Activated T-cell treated with anti-CD3 and anti-CD28 coated beads, Interleukin-2, amount 50 U/mL, for 48 hours (primary cell): ENCODE results near the gene PARVB.

Experiments
- DNase-seq, 2 experiments: peaks; one replicate each; pipeline ENCODE4 v3.0.0-alpha.2; 2020

The PARVB gene

DNA sequence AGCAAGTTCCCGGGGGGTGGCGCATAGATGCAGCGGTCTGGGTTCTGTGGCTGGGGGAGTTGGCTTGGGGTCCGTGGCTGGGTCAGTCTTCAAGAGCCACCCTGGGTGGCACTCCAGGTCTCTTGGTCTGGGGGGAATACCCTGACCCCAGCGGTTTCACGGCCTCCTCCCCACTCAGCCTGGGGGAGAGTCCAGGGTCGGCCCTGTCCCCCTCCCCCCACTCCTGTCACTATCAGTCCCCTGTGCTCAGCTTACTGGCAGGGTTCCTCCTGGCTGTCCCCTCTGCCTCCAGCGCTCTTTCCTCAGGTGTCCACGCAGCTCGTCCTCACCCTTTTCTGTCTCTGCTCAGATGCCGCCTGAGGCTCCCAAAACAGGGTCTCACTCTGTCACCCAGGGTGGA, 88.1 kb downstream of the PARVB start:
- DNase-seq = no peak

DNA sequence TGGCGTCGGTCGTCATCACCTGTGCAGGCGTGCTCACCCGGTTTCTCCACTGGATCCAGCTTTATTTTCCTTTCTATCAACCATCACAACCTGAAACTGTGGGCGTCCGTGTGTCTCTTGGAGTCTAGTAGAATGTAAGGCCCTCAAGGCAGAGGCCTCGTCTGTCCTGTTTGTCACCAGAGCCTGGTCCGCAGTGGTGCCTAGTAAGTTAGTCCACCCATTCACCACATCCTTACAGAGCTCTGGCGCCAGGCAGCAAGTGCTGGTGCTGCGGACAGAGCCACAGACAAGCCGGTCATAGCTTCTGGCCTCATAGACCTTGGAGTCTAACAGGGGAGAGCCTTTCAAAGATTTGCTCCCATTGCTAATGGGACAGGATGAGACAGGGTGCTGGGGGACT, 92.2 kb downstream of the PARVB start:
- no peak for DNase-seq

DNA sequence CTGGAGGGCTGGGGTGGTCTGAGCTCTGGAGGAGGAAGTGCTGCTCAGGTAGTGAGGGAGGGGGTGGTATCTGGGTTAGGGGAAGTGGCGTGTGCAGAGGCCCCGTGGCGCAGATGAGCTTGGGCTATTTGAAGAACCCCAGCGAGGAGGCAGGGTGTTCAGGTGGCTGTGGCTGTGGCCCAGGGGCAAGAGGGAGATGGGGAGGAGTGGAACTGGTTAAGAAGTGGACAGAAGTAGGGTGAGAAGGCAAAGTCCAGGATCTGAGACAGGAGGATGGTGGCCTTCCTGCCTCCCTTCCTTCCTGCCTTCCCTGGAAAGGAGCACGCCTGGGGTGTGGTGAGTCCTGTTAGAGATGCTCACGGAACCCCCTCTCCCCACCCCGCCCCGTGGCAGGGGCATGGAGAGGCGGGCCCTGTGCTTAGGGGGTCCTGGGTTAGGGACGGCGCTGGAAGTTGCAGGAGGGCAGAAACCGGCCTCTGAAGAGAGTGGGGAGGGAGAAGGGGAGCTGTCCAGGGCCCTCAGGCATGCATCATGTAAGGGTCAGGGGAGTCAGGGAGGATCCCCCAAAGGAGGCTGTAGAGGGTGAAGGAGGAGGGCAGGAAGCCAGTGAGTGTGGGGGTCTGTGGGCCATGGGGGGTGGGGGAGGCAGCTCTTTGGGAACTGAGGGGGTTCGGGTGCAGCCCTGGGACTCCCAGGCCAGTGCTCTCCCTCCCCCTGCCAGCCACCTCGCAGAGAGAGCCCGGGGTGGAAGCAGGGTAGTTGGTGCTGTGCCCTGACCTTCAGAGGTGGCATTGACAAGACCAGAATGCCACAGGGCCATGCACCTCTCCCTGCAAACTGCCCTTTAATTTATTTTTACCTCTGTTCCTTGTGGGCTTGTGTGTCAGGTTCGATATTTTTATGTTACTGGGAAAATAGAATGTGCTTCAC, 92.9 kb downstream of the PARVB start:
- DNase-seq = no peak

DNA sequence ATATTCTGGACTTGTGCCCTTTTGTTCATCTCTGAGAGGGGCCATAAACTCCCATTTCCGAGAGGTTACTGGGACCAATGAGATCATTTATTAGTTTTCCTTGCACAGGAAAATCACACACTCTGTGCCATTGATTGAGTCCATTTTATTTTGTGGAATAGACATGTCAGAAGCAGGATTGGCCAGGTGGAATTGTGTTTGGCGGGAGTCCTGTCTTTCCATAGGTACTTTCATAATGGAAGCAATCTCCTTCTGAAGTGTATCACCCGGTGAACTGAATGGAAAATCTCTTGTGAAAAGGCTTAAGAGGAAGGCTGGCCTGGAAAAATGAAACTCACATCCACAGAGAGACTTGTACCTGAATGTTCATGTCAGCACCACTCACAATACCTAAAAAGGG, 93.6 kb downstream of the PARVB start:
- DNase-seq = no peak

DNA sequence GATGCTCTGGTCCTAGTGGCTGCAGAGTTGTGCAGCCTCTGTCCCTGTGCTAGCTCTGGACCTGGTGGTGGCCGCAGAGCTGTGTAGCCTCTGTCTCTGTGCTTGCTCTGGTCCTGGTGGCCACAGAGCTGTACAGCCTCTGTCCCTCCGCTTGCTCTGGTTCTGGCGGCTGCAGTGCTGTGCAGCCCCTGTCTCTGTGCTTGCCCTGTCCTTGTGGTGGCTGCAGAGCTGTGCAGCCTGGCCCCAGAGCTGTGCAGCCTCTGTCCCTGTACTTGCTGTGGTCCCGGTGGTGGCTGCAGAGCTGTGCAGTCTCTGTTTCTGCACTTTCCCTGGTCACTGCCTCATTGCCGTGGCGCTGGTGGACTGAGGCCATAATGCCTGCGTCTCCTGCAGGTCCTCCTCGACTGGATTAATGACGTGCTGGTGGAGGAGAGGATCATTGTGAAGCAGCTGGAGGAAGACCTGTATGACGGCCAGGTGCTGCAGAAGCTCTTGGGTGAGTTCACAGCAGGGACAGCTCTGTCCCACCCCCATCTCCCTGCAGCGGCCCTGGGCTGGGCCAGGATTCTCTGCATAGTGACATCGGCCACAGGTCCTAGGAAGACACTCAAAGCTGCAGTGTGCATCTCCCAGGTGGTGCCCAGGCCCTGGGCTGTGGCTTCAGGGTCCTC, 94.7 kb downstream of the PARVB start:
- no peak for DNase-seq

DNA sequence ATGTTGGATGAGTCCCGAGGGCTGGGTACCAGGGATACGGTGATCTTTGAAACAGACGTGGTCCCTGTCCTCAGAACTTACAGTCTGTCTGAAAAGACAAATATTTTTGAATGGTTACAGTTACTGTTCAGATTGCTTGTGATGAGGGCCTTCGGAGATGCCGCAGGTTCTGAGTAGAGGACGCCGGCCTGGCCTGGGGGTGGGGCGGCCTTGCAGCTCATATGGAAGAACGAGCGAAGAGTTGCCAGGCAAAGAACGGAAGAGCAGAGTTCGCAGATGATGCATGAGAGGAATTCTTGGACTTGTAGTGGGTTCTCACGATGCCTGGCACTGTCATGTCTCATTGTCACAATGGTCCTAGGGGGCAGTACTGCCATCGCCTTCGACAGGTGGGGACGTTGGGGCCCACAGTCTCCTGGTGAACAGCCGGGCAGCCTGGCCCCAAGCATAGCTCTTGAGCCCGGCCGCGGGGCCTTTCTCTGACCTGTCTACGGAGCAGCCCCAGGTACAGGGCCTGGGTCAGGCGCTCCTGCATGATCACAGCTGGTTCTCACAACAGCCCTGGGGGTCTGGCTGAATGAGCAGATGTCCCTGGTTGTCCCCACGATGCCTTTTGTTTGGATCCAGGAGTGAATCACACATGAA, 95.7 kb downstream of the PARVB start:
- DNase-seq = no peak

DNA sequence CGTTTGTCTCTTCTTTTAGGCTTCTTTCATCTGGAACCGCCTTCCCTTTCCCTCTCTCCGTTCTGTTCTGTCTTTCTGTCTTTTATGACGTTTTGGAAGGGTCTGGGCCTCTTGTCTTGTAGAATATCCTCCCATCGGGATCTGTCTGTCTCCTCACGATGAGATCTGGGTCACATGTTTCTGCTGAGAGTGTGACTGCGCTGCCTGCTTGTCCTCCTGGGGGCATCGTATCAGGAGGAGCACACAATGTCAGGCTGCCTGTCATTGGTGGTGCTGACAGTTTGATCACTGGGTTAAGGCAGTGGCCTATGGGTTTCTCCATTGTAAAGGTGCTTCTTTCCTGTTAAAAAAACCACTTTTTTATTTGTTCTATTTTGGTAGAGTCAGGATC, 96.2 kb downstream of the PARVB start:
- no peak for DNase-seq

DNA sequence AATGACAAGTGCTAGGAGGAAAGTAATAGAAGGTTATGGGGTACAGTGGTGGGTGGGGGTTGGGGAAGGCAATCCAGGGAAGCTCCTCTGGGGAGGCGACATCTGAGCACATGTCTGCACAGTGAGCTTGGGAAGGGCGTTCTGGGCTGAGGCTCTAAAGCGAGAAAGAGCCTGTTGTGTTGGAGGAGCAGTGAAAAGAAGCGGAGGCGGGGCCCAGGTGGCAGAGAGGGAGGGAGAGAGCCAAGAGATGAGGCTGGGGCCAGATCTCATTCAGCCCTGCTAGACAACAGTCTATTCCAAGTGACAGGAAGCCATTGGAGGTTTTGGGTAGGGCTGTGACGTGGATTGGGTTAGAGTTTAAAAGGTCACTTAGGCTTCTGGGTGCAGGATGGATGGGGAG, 101.3 kb downstream of the PARVB start:
- no peak for DNase-seq

DNA sequence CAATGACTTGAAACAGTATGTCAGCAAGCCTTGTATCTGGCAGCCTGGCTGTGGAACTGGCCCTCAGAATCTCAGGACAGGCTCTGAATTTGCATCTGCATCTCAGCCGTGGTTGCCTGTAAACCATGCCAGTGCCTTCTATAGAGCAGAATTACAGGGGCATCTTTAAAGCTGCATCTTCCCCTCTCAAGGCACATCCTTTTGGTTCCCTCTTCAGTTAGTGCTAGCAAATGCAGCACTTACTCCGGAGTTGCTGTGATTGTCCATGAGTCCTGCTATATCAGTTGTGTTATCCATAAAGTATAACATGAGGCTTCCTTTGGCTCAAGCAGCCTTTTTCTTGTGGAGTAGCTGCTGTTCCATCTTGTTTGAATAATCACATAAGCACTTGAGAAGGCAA, 102.7 kb downstream of the PARVB start:
- no peak for DNase-seq

DNA sequence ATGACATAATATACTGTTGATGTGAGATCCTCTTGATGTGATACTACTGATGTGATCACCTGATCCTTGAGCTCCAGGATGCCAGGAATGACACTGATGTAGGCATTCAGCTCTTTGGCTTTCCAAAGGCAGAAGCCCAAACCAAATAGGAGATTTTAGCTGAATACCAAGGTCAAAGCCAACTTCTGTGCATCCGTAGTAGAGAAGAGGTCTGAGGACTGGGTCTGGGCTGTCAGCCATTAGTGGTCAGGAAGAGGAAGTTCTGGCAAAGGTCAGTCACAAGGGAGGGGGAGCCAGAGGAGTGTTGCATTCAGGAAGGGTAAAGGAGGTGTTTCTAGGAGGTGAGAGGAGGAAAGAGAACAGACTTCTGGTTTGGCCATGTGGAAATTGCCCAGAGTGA, 103.3 kb downstream of the PARVB start:
- no peak for DNase-seq

DNA sequence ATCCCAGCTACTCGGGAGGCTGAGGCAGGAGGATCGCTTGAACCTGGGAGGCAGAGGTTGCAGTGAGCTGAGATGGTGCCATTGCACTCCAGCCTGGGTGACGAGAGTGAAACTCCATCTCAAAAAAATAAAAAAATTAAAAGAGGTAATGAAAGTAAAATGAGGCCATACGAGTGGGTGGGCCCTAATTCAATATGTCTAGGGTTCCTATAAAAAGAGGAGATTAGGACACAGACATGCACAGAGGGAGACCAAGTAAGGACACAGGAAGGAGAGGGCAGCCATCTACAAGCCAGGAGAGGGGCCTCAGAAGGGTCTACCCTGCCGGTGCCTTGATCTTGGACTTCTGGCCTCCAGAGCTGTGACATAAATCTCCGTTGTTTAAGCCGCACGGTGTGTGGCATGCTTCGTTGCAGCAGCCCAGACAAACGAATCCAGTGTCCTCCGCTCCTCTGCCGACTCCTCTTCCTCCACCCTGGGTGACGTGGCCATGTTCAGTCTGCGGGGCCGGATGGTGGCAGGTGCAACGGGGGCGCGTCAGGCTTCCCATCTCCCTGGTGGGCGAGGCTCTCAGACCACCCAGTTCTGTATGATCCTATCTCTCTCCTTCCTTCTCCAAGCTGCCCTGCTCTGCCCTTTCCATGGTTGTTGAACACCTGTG, 105.0 kb downstream of the PARVB start:
- DNase-seq = no peak

DNA sequence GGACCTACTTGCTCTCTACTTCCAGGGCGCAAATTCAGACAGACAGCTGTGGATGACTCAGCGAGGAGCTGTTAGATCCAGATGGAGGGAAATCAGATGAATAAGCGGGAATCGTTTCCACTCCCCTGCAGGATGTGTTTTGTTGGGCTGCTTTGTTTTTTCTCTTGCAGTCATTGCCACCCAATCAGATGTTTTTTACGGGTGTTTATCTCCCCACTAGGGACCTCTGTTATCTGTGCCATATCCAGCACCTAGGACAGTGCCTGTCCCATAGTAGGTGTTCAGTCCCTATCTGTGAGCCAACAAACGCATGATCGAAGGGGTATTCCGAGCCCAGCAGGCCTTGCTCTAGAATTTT, 105.5 kb downstream of the PARVB start:
- DNase-seq = no peak

DNA sequence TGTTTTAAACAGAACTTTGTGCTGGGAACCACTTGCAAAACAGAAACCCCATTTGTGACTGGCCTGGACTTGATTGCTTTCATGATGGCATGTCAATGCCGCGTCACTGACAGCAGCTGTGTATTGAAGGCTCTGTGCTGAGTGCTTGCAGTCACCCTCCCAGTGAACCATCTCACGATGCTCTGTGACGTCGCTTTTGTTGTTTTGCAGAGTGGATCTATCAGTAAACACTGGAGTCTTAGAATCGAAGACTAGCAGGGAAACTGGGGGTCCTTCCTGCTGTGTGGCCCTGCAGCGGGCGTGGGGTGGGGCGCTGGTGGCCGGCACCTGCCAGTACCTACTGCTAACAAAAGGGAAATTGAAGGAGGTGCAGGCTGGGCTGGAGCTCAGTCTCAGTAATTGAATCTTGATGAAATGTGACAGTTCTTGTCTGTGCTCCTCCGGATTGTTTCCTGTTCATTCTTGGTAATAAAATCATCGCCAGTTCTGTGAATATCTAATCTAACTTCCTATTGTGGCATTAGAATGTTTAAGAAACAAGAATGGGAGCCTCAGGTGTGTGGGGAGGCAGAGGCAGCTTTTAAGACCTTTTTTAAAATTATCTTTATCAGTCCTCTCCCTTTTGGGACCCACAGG, 106.1 kb downstream of the PARVB start:
- DNase-seq = no peak

DNA sequence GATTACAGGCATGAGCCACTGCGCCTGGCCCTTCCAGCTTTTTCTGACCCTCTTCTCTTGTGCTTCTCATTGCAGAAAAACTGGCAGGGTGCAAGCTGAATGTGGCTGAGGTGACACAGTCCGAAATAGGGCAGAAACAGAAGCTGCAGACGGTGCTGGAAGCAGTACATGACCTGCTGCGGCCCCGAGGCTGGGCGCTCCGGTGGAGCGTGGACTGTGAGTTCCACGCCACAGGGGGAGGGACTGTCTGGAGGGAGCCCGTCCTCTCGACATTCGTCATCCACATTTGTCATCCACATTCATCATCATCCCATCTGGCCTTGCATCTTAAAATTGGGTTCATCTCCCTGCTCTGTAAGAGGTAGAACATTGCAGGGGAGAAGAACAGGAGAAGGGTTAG, 107.3 kb downstream of the PARVB start:
- DNase-seq = no peak

DNA sequence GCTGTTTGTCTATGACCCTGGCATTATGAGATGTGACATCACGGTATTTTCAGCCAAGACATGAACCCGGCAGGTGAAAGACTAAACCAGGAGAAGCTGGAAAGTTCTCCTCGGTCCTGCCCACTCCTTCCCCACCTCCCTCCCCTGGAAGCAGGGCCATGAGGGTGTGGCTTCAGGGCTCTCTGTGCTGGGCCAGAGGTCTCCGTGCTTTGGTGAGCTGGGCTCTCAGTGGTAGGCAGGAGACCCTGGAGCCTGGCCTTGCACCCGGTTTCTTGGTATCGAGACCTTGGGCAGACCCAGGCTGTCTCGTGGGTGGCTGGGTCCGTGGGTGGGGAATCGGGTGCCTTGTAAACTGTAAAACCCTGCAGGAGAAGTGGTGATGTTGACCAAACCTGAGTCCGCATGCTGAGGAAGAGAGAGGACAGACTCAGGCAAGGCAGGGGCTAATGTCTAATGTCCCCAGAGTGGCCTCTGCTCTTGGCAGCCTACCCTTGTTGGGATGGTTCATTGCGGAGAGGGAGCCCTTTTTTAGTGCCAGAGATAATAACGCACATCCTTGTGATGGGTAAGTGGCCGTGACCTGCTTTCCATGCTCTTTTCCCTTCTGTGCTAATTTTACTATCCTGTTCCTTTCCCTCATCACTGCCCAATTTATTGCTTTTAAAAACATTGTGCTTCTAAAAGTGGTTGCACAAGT, 108.0 kb downstream of the PARVB start:
- DNase-seq = no peak

DNA sequence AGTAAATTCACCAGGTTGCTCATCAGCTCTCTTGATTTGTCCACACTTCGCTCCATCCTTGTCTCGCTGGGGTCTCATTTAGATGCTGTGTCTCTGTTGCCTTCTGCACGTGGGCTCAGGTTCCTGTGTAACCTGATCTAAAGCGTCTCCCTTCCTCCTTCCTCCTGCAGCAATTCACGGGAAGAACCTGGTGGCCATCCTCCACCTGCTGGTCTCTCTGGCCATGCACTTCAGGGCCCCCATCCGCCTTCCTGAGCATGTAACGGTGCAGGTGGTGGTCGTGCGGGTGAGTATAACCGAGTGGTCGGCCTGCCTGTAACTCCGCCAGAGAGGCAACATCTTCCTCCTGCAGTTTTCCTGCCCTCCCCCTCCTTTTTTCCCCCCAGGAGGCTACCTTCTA, 108.6 kb downstream of the PARVB start:
- no peak for DNase-seq

DNA sequence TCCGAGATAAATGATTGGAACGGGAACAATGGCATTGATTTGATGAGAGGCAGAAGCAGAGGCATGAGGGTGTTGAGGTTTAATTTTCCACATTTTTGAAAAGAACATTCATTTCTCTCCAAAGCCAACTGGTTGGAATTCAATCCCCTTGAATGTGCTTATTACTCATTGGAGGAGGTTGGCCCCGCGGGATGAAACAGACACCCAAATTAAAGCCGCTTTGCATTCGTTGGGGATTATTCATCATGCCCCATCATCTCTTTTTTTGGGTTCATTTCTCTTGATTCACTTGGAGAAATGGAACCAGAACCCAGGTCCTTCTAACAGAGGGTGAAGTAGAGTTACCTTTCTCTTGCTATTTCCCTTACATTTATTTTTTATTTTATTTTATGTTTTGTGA, 109.1 kb downstream of the PARVB start:
- DNase-seq = no peak

DNA sequence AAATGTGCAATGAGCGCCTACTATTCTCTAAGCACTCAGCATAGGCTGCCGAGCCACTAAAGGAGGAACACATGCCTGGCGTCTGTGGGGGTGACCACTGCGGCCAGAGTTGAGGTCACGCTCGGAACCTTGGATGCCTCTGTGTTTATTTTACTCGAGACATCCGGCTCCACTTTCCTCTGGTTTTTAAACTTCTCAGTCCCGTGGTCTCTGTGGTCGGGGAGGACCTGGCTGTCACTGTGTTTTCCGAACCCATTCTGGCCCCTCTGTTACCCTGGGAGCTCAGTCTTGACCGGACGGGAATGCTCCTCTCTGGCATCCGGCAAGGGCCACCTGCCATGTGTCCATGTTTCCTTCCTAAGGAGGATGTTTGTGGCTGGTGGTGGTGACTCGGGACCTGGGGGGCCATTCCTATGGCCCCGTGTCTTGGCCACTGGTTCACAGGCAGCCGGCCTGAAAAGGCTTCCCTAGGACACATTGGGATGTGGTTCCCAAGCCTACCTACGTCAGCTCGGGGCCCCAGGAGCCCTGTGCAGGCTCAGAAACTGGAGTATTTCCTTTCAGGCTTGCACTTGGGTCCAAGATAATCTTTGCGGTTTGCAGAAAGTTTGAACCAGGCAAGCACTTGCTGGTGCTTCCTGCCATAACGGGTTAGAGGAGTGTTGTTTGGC, 109.9 kb downstream of the PARVB start:
- DNase-seq = no peak

DNA sequence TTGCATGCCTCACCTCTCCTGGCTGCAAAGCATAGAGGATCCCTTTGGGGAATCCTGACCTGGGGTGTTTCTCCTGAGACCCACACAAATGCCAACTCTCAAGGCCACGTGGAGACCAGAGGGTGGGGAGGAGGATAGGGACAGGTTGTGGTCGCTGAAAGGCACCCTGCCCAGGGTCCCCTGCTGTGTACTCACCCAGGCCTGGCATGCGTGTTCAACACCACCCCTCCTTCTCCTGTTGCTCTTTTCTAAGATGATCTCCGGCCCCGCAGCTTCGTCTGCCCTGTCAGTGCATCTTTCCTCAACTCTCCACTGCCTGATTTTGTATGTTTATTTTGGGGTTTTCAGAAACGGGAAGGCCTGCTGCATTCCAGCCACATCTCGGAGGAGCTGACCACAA, 112.0 kb downstream of the PARVB start:
- no peak for DNase-seq

DNA sequence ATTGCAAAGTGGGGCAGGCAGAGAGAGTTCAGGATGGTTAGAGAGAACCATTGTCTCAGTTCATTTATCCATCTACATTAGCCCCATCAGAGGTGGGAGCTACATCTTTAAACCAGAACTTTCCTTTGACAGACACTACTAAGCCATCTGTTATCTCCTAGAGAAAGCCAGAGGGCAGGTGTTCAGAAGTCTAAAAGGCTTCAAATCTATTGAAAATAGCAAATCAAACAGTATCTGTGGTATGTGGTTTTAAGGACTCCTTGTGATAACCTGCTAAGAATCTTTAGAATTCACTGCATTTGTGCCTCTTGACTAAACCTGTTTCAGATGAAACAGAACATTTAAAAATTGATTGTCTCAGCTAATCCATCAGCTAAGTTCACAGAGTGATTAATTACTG, 112.7 kb downstream of the PARVB start:
- no peak for DNase-seq

DNA sequence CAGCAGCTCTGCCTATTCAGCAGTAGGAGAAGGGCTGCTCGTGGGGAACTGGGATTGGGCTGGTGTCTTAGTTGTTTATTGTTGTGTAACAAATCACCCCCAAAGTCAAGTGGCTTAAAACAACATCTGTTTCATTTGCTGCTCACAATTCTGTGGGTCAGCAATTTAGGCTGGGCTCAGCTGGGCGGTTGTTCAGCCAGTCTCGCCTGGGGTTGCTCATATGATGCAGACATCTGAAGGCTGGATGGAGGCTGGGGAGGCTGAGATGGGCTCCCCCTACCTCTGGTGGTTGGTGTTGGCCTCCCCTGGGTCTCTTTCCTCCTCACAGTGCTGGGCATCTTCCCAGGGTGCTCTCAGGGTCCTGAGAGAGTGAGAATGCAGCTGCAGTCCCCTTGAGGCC, 113.3 kb downstream of the PARVB start:
- DNase-seq = no peak

DNA sequence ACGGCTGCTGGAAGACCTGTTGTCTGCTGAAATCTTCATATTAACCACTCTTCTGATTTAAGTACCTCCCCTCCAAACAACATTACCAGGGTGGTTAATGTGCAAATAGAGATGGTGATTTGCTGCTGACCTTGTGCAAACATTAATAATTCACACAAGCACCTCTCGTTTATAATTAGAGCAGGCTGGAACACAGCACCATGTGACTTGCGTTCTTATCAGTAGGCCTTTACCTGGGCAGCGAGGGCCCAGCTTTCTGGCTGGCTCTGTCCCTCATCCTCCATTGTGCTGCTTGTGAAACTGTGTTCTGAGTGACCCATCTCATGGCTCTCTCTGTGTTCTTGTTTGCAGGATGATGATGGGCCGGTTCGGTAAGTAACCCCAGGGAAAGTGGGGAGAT, 115.7 kb downstream of the PARVB start:
- DNase-seq = no peak
